K562 (cell line): ENCODE results near the gene PEPD. TPM values are rescaled to one million over a fixed set of nuclear protein-coding genes. Genes with fewer than 3 reads are reported as not detected.

Experiments used
- ATAC-seq: fragments of 200-7000 bp; cut with Tn5 transposase; 3 replicates; pipeline ENCODE4 v1.9.1; 2020; ENCODE audit warnings: moderate library complexity
- BruUV-seq: library from RNA; stranded (reverse); fragments of 400-500 nt; replicated peaks from 2 replicates; lab custom pipeline; 2021; lab: Mats Ljungman, UMichigan
- CTCF ChIA-PET: fragments of 300-600 bp; formaldehyde crosslinking; extraction: SDS; loops from one replicate; lab custom pipeline; 2021; ENCODE audit warnings: low intra/inter-chr PET ratio; lab: Yijun Ruan, JAX
- POLR2A ChIA-PET: fragments of 300-600, 350-650 bp; sonication (Branson Sonifier 250); formaldehyde crosslinking; extraction: SDS; loops from one replicate; lab custom pipeline; 2021; ENCODE audit warnings: antibody characterized with exemption, inconsistent platforms; lab: Yijun Ruan, JAX
- DNase-seq, 4 experiments: peaks; one replicate each; pipeline versions ENCODE4 v3.0.0 to v3.0.0-alpha.2; 2011 to 2018; ENCODE audit warnings: low spot score in 3 of 4, mixed read lengths in 3 of 4; ENCODE audit errors: extremely low read depth in 1 of 4
- FAIRE-seq: peaks from 2 replicates; lab custom pipeline; 2011; peaks lifted over from hg19 to GRCh38; lab: Jason Lieb, UNC
- H2AFZ ChIP-seq: 2 replicates; pipeline ENCODE4 v1.6.0; 2011; ENCODE audit warnings: low read depth, low read length, control low read depth, inconsistent platforms
- H3K27ac ChIP-seq: fragments of 200-600 bp; 3 replicates; pipeline ENCODE4 v1.8.0; 2011; ENCODE audit warnings: low read depth, mild to moderate bottlenecking, control low read depth, inconsistent platforms, low read length, moderate library complexity, mixed read lengths; ENCODE audit errors: extremely low read depth
- H3K27me3 ChIP-seq, 2 experiments: fragments of 300-600 bp in 1 of 2; 2 replicates in 1 of 2; 3 replicates in 1 of 2; pipeline versions ENCODE4 v1.6.0 to v1.8.0; 2011; ENCODE audit warnings: inconsistent platforms in 2 of 2, low read length in 2 of 2, mild to moderate bottlenecking in 1 of 2, mixed read lengths in 1 of 2, moderate library complexity in 1 of 2; ENCODE audit not compliant: control insufficient read depth in 2 of 2, insufficient read depth in 2 of 2
- H3K36me3 ChIP-seq: fragments of 300-600 bp; 3 replicates; pipeline ENCODE4 v1.8.0; 2011; ENCODE audit warnings: mild to moderate bottlenecking, low read length, inconsistent platforms; ENCODE audit not compliant: control insufficient read depth, insufficient read depth
- H3K4me1 ChIP-seq, 2 experiments: fragments of 200-600 bp in 1 of 2; replicated peaks in 1 of 2; 2 replicates in 1 of 2; 3 replicates in 1 of 2; pipeline versions ENCODE4 v1.5.1 to v1.8.0; 2011; ENCODE audit warnings: inconsistent platforms in 2 of 2, low read length in 2 of 2, mild to moderate bottlenecking in 1 of 2, mixed read lengths in 1 of 2, moderate library complexity in 1 of 2; ENCODE audit not compliant: control insufficient read depth in 2 of 2, insufficient read depth in 2 of 2
- H3K4me2 ChIP-seq: 2 replicates; pipeline ENCODE4 v1.6.1; 2011; ENCODE audit warnings: low read length, control low read depth, inconsistent platforms, mixed read lengths; ENCODE audit not compliant: insufficient read depth
- H3K4me3 ChIP-seq: fragments of 200-600 bp; sonication (generic), shearing (Covaris generic); 2 replicates; pipeline ENCODE4 v1.5.1; 2016; ENCODE audit warnings: control low read depth, inconsistent platforms
- H3K79me2 ChIP-seq: fragments of 200-600 bp; 3 replicates; pipeline ENCODE4 v1.8.0; 2011; ENCODE audit warnings: low read length, inconsistent platforms; ENCODE audit not compliant: control insufficient read depth, insufficient read depth
- H3K9ac ChIP-seq, 2 experiments: 2 replicates each; pipeline versions ENCODE4 v1.6.0 to v1.6.1; 2011; ENCODE audit warnings: low read depth in 2 of 2, low read length in 2 of 2, control low read depth in 1 of 2, inconsistent platforms in 1 of 2, mild to moderate bottlenecking in 1 of 2, mixed read lengths in 1 of 2; ENCODE audit not compliant: insufficient read depth in 1 of 2
- H3K9me1 ChIP-seq: one replicate; pipeline ENCODE4 v1.6.0; 2011; ENCODE audit warnings: inconsistent platforms, mild to moderate bottlenecking, low read length, moderate library complexity; ENCODE audit not compliant: control insufficient read depth, insufficient read depth
- H3K9me3 ChIP-seq: replicated peaks from 2 replicates; pipeline ENCODE4 v1.5.1; 2011; ENCODE audit warnings: low read depth, low read length, inconsistent platforms; ENCODE audit not compliant: control insufficient read depth, insufficient read depth
- H4K20me1 ChIP-seq: replicated peaks from 2 replicates; pipeline ENCODE4 v1.6.1; 2011; ENCODE audit warnings: low read length, inconsistent platforms, mixed read lengths; ENCODE audit not compliant: control insufficient read depth, insufficient read depth
- CXXC5 ChIP-seq: fragments of 250-450 bp; sonication (Bioruptor Pico); IDR thresholded peaks from 2 replicates; pipeline ENCODE4 v1.8.0; 2022; ENCODE audit warnings: inconsistent platforms, mild to moderate bottlenecking, moderate library complexity
- E2F1 ChIP-seq: sonication (generic); formaldehyde crosslinking; IDR thresholded peaks from 2 replicates; pipeline ENCODE4 v1.8.1; 2023; ENCODE audit warnings: mild to moderate bottlenecking, missing genetic modification reagents, moderate library complexity
- HMG20B ChIP-seq: fragments of 250-450 bp; sonication (Bioruptor Pico); IDR thresholded peaks from 2 replicates; pipeline ENCODE4 v1.5.0; 2021; ENCODE audit warnings: mild to moderate bottlenecking
- HOXB6 ChIP-seq: fragments of 250-450 bp; sonication (Bioruptor Pico); IDR thresholded peaks from 2 replicates; pipeline ENCODE4 v1.5.1; 2022; ENCODE audit warnings: mild to moderate bottlenecking, borderline replicate concordance
- PCBP2 ChIP-seq: fragments of 200-400 bp; formaldehyde crosslinking; IDR thresholded peaks from 2 replicates; pipeline ENCODE4 v1.6.1; 2018; ENCODE audit warnings: low read length, low read depth, mild to moderate bottlenecking, moderate library complexity; ENCODE audit not compliant: poor library complexity, severe bottlenecking
- PHB ChIP-seq: fragments of 250-450 bp; sonication (Bioruptor Pico); IDR thresholded peaks from 2 replicates; pipeline ENCODE4 v1.5.0; 2021
- RBM17 ChIP-seq: fragments of 200-400 bp; formaldehyde crosslinking; IDR thresholded peaks from 2 replicates; pipeline ENCODE4 v1.6.1; 2017; ENCODE audit warnings: low read depth, mild to moderate bottlenecking, low read length, borderline replicate concordance
- THRB ChIP-seq: fragments of 450-650 bp; formaldehyde crosslinking; conservative IDR thresholded peaks from 2 replicates; pipeline ENCODE4 v1.4.0; 2022; ENCODE audit warnings: mild to moderate bottlenecking, missing genetic modification characterization
- WGBS: fragments of 100-300 bp; shearing (Covaris generic); methylation state at CpG from one replicate; pipeline ENCODE4 v1.1.6; 2016; ENCODE audit warnings: low coverage, mixed read lengths; ENCODE audit not compliant: insufficient coverage; ENCODE audit errors: missing lambda C conversion rate; 5-methylcytosine and 5-hydroxymethylcytosine counted together
- in situ Hi-C: fragments of 300-500 bp; cut with MboI; formaldehyde crosslinking; loops from 4 replicates; pipeline ENCODE4 v1.15.0; 2018; ENCODE audit warnings: inconsistent platforms, mixed read lengths
- intact Hi-C: fragments of 100-400 bp; cut with micrococcal nuclease; formaldehyde crosslinking; loops from 2 replicates; pipeline ENCODE4 v1.14.2; 2022
- polyA plus RNA-seq, 8 experiments: library from polyadenylated mRNA; depleted of rRNA in 4 of 8; stranded (reverse) in 5 of 8; unstranded in 3 of 8; fragments of >200 nt; fragmentation: Nextera tagmentation in 2 of 8; fragmentation: Illumina TruSeq in 1 of 8; extraction: Ambion mirVana in 2 of 8; extraction: Trizol in 1 of 8; gene quantifications; 2 replicates each; pipeline versions ENCODE4 v1.2.1 to v1.2.3, GENCODE V29; 2011 to 2014; ENCODE audit warnings: inconsistent platforms in 1 of 8, missing spikeins in 1 of 8
- total RNA-seq, 7 experiments: library from RNA; depleted of rRNA in 6 of 7; stranded (reverse); fragments of >200 nt in 6 of 7; fragmentation: Illumina TruSeq in 2 of 7; extraction: Trizol in 2 of 7; gene quantifications; 2 replicates each; pipeline versions ENCODE4 v1.2.1 to v1.2.3, GENCODE V29; 2011 to 2021; ENCODE audit warnings: low replicate concordance in 1 of 7
- TF ChIP-seq, protein P1 (sequence below): IDR thresholded peaks from 2 replicates; pipeline ENCODE4 v1.6.1; 2011; ENCODE audit not compliant: insufficient read length; ENCODE audit errors: extremely low read depth
- TF ChIP-seq, protein P2 (sequence below), 2 experiments: fragments of 200-800 bp in 1 of 2; sonication (Bioruptor generic) in 1 of 2; sonication (generic) in 1 of 2; formaldehyde crosslinking in 1 of 2; IDR thresholded peaks in 1 of 2; conservative IDR thresholded peaks in 1 of 2; 2 replicates each; pipeline versions ENCODE4 v1.5.0 to v1.6.1; 2016 to 2020; ENCODE audit warnings: missing compliant biosample characterization in 1 of 2, missing genetic modification characterization in 1 of 2, missing genetic modification reagents in 1 of 2
- TF ChIP-seq, protein P3 (sequence below): fragments of 250-450 bp; sonication (Bioruptor Pico); IDR thresholded peaks from 2 replicates; pipeline ENCODE4 v1.9.0; 2021; ENCODE audit warnings: mild to moderate bottlenecking, inconsistent platforms
- TF ChIP-seq, protein P4 (sequence below): fragments of 250-450 bp; sonication (Bioruptor Pico); IDR thresholded peaks from 2 replicates; pipeline ENCODE4 v1.4.0; 2020; ENCODE audit warnings: borderline replicate concordance

Gene PEPD
- total and polyA plus RNA-seq, 9 of the 15 experiments (the other 6 are each of a cell fraction or from before 2014, with no cell fraction given) = 1.3 to 19.2 (median 16.0) TPM

DNA sequence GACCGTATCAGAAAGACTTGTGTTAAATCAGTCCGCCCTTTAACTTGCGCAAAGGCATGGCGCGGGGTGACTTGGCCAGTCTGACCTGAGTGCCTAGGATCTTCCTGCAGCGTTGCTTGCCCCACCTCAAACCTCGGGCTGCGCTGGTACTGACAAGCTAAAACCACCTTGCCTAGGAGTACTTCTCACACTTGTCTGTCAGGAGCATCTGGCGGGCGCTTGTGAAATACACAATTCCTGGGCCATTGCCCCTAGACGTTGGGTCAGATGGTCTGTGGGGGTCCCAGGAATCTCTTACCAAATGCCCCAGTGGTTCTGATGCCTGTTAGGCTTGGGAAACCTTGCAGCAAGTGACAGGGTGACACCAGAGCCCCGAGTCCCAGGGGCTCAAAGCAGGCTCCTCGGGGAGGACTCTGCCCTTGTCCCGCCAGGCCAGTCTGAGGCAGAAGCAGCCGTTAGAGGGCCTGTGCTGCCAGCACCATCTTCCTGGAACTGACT is 135.2 kb downstream of the PEPD start:
- no peak overlapping the region for H2AFZ ChIP-seq
- H3K9ac ChIP-seq = no peak overlapping the region
- no peak overlapping the region for H3K4me3 ChIP-seq
- peaks cover 46% of the 10 kb centered on the region for H4K20me1 ChIP-seq
- H3K9me3 ChIP-seq = no peaks in the 10 kb centered on the region
- in situ Hi-C loops = no loop called here
- peaks cover 0 to 22% of the 10 kb centered on the region in 2 experiments; a peak in 2 of 5 replicates for H3K4me1 ChIP-seq
- ChIA-PET CTCF (no interaction called here), POLR2A (interaction anchor here (0.5 to 6.1 kb wide), 4 partner anchors 8 to 17 kb away, joined by 3 to 50 read pairs (median 6); partner anchors contain the start of gene CEBPG)
- no TSS peak for BruUV-seq
- peaks cover 4% of the 10 kb centered on the region; the same call in 1 of the 3 replicates for H3K36me3 ChIP-seq
- no peak overlapping the region for H3K27ac ChIP-seq
- FAIRE-seq (no peak), DNase-seq (no peak), ATAC-seq (no peak)
- no peaks in the 10 kb centered on the region for H3K27me3 ChIP-seq
- intact Hi-C loops = no loop called here
- WGBS = 78% methylated on average over 15 of the region's 15 CpGs
- peaks cover 2% of the 10 kb centered on the region for H3K9me1 ChIP-seq
- H3K79me2 ChIP-seq = peaks cover 8% of the 10 kb centered on the region; the same call in 1 of the 3 replicates
- no peak overlapping the region for H3K4me2 ChIP-seq
- TF ChIP-seq, protein P1, sequence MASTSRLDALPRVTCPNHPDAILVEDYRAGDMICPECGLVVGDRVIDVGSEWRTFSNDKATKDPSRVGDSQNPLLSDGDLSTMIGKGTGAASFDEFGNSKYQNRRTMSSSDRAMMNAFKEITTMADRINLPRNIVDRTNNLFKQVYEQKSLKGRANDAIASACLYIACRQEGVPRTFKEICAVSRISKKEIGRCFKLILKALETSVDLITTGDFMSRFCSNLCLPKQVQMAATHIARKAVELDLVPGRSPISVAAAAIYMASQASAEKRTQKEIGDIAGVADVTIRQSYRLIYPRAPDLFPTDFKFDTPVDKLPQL = no peak
- TF ChIP-seq HMG20B (CRISPR knock-in tag) (no peak), RBM17 (no peak), CXXC5 (no peak), PHB (CRISPR knock-in tag) (no peak), PCBP2 (no peak), THRB (CRISPR knock-in tag) (no peak), HOXB6 (CRISPR knock-in tag) (no peak), E2F1 (CRISPR knock-in tag) (no peak)
- TF ChIP-seq, protein P2, sequence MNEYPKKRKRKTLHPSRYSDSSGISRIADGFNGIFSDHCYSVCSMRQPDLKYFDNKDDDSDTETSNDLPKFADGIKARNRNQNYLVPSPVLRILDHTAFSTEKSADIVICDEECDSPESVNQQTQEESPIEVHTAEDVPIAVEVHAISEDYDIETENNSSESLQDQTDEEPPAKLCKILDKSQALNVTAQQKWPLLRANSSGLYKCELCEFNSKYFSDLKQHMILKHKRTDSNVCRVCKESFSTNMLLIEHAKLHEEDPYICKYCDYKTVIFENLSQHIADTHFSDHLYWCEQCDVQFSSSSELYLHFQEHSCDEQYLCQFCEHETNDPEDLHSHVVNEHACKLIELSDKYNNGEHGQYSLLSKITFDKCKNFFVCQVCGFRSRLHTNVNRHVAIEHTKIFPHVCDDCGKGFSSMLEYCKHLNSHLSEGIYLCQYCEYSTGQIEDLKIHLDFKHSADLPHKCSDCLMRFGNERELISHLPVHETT (CRISPR knock-in tag; conservative IDR thresholded peaks at IDR 0.05 in 1 of 2, IDR thresholded peaks at IDR 0.05 in 1 of 2) = no peak
- TF ChIP-seq, protein P3, sequence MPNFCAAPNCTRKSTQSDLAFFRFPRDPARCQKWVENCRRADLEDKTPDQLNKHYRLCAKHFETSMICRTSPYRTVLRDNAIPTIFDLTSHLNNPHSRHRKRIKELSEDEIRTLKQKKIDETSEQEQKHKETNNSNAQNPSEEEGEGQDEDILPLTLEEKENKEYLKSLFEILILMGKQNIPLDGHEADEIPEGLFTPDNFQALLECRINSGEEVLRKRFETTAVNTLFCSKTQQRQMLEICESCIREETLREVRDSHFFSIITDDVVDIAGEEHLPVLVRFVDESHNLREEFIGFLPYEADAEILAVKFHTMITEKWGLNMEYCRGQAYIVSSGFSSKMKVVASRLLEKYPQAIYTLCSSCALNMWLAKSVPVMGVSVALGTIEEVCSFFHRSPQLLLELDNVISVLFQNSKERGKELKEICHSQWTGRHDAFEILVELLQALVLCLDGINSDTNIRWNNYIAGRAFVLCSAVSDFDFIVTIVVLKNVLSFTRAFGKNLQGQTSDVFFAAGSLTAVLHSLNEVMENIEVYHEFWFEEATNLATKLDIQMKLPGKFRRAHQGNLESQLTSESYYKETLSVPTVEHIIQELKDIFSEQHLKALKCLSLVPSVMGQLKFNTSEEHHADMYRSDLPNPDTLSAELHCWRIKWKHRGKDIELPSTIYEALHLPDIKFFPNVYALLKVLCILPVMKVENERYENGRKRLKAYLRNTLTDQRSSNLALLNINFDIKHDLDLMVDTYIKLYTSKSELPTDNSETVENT = no peak
- TF ChIP-seq, protein P4, sequence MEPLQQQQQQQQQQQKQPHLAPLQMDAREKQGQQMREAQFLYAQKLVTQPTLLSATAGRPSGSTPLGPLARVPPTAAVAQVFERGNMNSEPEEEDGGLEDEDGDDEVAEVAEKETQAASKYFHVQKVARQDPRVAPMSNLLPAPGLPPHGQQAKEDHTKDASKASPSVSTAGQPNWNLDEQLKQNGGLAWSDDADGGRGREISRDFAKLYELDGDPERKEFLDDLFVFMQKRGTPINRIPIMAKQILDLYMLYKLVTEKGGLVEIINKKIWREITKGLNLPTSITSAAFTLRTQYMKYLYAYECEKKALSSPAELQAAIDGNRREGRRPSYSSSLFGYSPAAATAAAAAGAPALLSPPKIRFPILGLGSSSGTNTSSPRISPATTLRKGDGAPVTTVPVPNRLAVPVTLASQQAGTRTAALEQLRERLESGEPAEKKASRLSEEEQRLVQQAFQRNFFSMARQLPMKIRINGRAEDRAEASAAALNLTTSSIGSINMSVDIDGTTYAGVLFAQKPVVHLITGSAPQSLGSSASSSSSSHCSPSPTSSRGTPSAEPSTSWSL (CRISPR knock-in tag) = no peak
